Islet precursor cell (in vitro differentiated cells): ENCODE results near the gene RCOR3.
"Not testable (repeated sequence)": the region's sequence is repeated elsewhere in the genome, so short reads cannot be mapped to it uniquely, and the experiment has no call there.

Experiments
- DNase-seq: peaks from one replicate; pipeline ENCODE4 v3.0.0-alpha.2; 2018

The RCOR3 gene

GRCh38 chr1:211341999-211342398, 82.8 kb downstream of the RCOR3 start:
- DNase-seq, result no peak

- DNase-seq, result no peak
These were observed 84.4 kb downstream of the RCOR3 start for GRCh38 chr1:211343607-211344006.

GRCh38 chr1:211344152-211344618, 85.0 kb downstream of the RCOR3 start:
- no peak for DNase-seq

DNA sequence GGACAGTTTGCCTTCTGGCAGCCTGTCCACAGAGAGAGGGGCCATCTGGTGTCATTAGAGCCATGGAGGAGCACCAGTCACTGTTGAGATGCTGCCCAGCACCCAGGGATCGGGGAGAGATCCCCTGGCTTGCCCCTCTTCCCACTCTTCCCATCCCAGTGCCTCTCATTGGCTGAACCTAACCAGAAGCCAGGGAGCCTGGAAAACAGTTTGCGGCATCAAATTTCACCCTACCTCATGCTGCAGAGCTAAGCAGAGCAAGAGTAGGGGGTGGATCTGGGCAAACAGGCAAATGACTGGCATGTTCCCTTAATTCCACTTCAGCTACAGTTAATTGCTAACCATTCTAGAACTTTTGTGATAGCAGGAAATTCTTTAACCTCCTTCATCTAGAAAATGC, 86.6 kb downstream of the RCOR3 start:
- DNase-seq, result peak; percentile 78

GRCh38 chr1:211347077-211347844, 88.1 kb downstream of the RCOR3 start:
- no peak for DNase-seq

GRCh38 chr1:211348547-211348946, 89.4 kb downstream of the RCOR3 start:
- DNase-seq, result no peak

- DNase-seq, result no peak
These were observed 90.6 kb downstream of the RCOR3 start for GRCh38 chr1:211349741-211350140.

- DNase-seq, result not testable (repeated sequence)
These were observed 92.9 kb downstream of the RCOR3 start for GRCh38 chr1:211352055-211352454.

- DNase-seq, result no peak
These were observed 93.3 kb downstream of the RCOR3 start for GRCh38 chr1:211352465-211352864.

DNA sequence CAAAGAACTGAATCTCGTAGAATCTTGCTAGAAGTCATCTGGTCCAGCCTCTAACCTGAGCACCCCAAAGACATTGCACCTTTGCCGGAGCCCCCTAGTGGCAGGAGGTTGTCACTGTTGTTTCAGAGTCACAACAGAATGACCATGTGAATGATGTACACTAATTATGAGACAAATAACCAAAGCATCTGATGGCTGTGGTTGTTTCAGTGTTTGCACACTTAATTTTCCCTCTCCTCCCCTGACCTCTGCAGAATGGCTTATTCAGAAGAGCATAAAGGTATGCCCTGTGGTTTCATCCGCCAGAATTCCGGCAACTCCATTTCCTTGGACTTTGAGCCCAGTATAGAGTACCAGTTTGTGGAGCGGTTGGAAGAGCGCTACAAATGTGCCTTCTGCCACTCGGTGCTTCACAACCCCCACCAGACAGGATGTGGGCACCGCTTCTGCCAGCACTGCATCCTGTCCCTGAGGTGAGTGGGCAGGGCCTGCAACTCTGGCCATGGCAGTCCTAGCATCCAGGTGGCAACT, 93.9 kb downstream of the RCOR3 start:
- no peak for DNase-seq

DNA sequence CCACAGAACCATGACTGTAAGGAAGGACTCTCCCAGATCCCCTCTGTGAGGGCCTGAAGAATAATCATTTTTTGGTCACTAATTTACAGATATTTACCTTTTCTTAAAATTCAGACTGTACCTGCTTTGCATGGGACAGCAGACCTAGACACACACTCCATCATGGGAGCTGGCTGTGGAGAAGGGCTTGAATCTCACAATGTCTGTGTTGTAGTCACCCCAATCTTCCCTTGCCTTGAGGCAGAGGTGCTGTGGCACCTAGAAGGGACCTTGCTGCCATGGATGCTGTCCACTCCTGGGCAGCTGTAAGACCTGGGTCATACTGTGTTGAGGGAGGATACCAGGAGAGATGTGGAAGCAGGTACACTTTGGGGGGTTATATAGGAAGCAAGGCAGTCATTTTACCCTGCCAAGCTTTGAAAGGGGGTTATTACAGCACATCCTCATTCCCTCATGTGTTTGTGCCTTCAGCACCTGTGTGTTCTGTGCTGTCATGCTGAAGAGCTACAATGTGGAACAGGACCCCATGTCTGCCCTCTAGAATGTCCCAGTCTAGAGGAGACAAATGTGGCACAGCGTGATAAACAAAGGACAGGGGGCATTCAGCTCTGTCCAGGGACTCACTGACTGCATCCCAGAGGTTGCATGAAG, 94.5 kb downstream of the RCOR3 start:
- no peak for DNase-seq

GRCh38 chr1:211355873-211356272, 96.7 kb downstream of the RCOR3 start:
- no peak for DNase-seq

DNA sequence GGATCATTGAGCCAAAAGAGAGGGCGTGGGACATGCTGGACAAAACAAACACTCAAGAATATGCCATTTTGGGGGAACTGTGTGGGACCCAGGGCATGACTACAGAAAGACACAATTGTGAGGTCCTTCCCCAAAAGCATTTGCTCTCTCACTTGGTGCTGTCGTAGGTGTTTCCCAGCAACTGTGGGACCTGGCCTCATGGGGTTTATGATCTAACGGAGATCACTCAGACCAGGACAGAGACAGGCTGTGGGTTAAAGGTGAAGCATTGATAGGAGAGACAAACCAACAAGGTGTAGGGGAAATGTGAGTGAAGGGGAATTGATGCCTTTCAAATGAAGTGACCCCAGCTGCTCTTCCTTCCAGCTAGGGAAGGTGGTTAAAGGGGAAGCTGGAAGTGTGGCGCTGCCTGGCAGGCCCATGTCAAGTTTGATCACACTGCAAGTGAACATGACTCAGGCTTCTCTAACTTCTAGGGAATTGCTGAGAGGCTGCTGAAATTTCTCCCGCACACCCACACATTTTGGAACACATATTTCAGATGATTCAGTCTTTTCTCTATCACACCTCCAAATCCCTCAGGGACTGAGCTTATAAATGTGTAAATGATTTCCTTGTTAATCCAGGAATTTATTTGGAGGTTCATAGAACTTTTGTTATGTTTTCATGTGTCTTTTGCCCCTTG, 97.7 kb downstream of the RCOR3 start:
- DNase-seq, result no peak

GRCh38 chr1:211358685-211359084, 99.5 kb downstream of the RCOR3 start:
- no peak for DNase-seq

DNA sequence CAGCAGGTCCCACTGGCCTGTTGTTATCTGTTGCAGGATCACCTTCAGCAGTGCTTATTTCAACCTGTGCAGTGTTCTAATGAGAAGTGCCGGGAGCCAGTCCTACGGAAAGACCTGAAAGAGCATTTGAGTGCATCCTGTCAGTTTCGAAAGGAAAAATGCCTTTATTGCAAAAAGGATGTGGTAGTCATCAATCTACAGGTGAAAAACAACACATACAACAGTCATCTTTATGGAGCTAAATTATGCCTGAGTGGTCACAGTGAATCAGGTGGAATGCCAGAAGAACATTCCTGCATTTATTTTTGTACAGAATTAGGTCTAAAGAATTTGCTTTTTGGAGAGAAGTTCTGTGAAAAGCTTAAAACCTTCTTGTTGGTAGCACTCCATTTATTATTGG, 100.7 kb downstream of the RCOR3 start:
- DNase-seq, result no peak

DNA sequence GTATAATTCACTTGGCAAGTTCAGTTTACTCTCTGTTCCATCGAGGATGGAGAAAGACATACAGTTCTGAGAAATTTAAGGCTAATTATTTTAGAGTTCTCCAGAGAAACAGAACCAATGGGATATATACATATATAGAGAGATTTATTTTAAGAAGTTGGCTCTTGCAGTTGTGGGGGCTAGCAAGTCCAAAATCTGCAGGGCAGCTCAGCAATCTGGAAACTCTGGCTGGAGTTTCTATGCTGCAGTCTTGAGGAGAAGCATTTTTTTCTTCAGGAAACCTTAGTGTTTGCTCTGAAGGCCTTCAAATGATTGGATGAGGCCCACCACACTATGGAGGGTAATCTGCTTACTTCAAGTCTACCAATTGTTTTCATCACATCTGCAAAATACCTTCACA, 102.0 kb downstream of the RCOR3 start:
- no peak for DNase-seq
